MM.1S (cell line): Measurements from ENCODE around the gene RARA.

Experiments used
- DNase-seq: peaks from one replicate; pipeline ENCODE4 v3.0.0-alpha.2; 2015
- H2AFZ ChIP-seq: fragments of 300-600 bp; sonication (generic); 2 replicates; pipeline ENCODE4 v1.6.0; 2016; ENCODE audit warnings: antibody characterized with exemption, low read length
- H3F3A ChIP-seq: fragments of 300-600 bp; sonication (generic); 2 replicates; pipeline ENCODE4 v1.6.1; 2016; ENCODE audit warnings: mild to moderate bottlenecking, antibody characterized with exemption, low read length, moderate library complexity, mixed read lengths; ENCODE audit not compliant: insufficient read depth
- H3K27ac ChIP-seq: fragments of 300-600 bp; sonication (generic); 2 replicates; pipeline ENCODE4 v1.5.1; 2016; ENCODE audit warnings: mild to moderate bottlenecking, low read length
- H3K27me3 ChIP-seq: fragments of 300-600 bp; sonication (generic); replicated peaks from 2 replicates; pipeline ENCODE4 v1.6.0; 2016; ENCODE audit warnings: low read length; ENCODE audit not compliant: insufficient read depth
- H3K36me3 ChIP-seq: fragments of 300-600 bp; sonication (generic); replicated peaks from 2 replicates; pipeline ENCODE4 v1.6.1; 2016; ENCODE audit warnings: mild to moderate bottlenecking, low read length, mixed read lengths; ENCODE audit not compliant: insufficient read depth
- H3K4me1 ChIP-seq: fragments of 300-600 bp; sonication (generic); 2 replicates; pipeline ENCODE4 v1.6.1; 2016; ENCODE audit warnings: low read length, mixed read lengths
- H3K4me2 ChIP-seq: fragments of 300-600 bp; sonication (generic); 2 replicates; pipeline ENCODE4 v1.6.0; 2016; ENCODE audit warnings: low read depth, low read length
- H3K4me3 ChIP-seq: fragments of 300-600 bp; sonication (generic); 2 replicates; pipeline ENCODE4 v1.5.1; 2016; ENCODE audit warnings: low read length, mixed read lengths
- H3K79me2 ChIP-seq: fragments of 300-600 bp; sonication (generic); 2 replicates; pipeline ENCODE4 v1.6.1; 2016; ENCODE audit warnings: mixed run types, low read length, mixed read lengths
- H3K9ac ChIP-seq: fragments of 300-600 bp; sonication (generic); 2 replicates; pipeline ENCODE4 v1.6.1; 2016; ENCODE audit warnings: low read length, mixed read lengths
- H3K9me2 ChIP-seq: fragments of 300-600 bp; sonication (generic); replicated peaks from 2 replicates; pipeline ENCODE4 v1.6.1; 2016; ENCODE audit warnings: mild to moderate bottlenecking, low read length, mixed read lengths; ENCODE audit not compliant: insufficient read depth
- H3K9me3 ChIP-seq: fragments of 300-600 bp; sonication (generic); replicated peaks from 2 replicates; pipeline ENCODE4 v1.6.1; 2016; ENCODE audit warnings: mild to moderate bottlenecking, low read length, mixed read lengths; ENCODE audit not compliant: insufficient read depth
- H4K20me1 ChIP-seq: fragments of 300-600 bp; sonication (generic); 2 replicates; pipeline ENCODE4 v1.6.1; 2016; ENCODE audit warnings: mild to moderate bottlenecking, low read length, moderate library complexity, mixed read lengths; ENCODE audit not compliant: insufficient read depth
- CTCF ChIP-seq: fragments of 300-600 bp; sonication (generic); IDR thresholded peaks from 2 replicates; pipeline ENCODE4 v1.5.1; 2016; ENCODE audit warnings: antibody characterized with exemption, low read length, mixed read lengths
- EZH2 ChIP-seq: fragments of 300-600 bp; sonication (generic); optimal IDR thresholded peaks from 2 replicates; pipeline ENCODE3; 2017; ENCODE audit warnings: low read depth, mild to moderate bottlenecking, antibody characterized with exemption, low read length, mixed read lengths
- EZH2phosphoT487 ChIP-seq: fragments of 300-600 bp; sonication (generic); IDR thresholded peaks from 2 replicates; pipeline ENCODE4 v1.6.1; 2018; ENCODE audit warnings: antibody characterized with exemption, low read length

RARA gene

GRCh38 chr17:40352779-40353394 lies 43.9 kb downstream of the RARA start:
- Histone ChIP-seq H3K79me2 (peaks cover 31% of the 10 kb centered on the region), H3K4me2 (no peak overlapping the region), H4K20me1 (peaks cover 11% of the 10 kb centered on the region; the same call in 1 of the 2 replicates), H3K9me3 (no peaks in the 10 kb centered on the region), H3K27me3 (no peaks in the 10 kb centered on the region), H3K36me3 (peaks cover 7% of the 10 kb centered on the region; the same call in 1 of the 2 replicates), H3F3A (peaks cover 14% of the 10 kb centered on the region), H3K9ac (no peak overlapping the region), H3K4me3 (no peak overlapping the region), H3K27ac (0 out of 2 replicates have a peak overlapping the region, but pooled peaks have one; percentile 4), H3K9me2 (no peaks in the 10 kb centered on the region), H2AFZ (no peak overlapping the region), H3K4me1 (peaks cover 5% of the 10 kb centered on the region; the same call in 1 of the 2 replicates)
- DNase-seq = no peak
- no peak for TF ChIP-seq EZH2phosphoT487
- no peak for TF ChIP-seq EZH2
- TF ChIP-seq CTCF = no peak

DNA sequence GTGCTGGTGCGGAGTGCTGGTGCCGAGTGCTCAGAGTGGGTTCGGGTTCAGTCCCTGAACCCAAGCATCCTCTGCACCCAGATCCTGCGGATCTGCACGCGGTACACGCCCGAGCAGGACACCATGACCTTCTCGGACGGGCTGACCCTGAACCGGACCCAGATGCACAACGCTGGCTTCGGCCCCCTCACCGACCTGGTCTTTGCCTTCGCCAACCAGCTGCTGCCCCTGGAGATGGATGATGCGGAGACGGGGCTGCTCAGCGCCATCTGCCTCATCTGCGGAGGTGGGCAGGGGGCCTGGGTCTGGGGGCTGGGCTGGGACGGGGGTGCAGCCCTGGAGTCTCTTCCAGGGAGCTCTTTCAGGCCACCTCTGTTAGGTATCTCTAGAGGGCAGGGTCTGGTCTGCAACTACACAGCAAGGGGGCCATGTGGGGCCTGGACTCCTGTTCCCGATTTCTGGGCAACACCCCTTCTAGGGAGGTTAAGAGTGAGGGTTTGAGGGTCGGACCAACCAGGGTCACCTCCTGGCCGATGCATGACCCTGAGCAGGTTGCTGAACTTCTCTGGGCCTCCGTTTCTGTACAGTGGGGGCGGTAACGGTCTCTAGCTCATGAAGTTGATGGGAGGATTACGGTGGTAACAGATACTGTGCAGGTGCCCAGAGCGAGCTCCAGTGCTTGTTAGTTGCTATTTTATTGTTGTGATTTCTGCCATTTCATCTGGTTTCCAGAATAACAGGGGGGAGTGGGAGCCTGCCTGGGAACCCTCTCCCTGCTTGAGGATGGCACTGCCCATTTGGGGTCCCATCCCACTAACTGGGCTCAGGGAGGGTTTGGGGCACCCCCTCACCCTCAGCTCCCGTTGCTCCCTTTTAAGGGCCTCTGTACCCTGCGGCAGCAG lies 45.5 kb downstream of the RARA start:
- H3F3A ChIP-seq = peaks cover 18% of the 10 kb centered on the region
- H3K36me3 ChIP-seq = peaks cover 7% of the 10 kb centered on the region; the same call in 1 of the 2 replicates
- H4K20me1 ChIP-seq = peaks cover 7% of the 10 kb centered on the region; the same call in 1 of the 2 replicates
- H3K4me2 ChIP-seq = no peak overlapping the region
- H2AFZ ChIP-seq = no peak overlapping the region
- H3K4me1 ChIP-seq = peaks cover 5% of the 10 kb centered on the region; the same call in 1 of the 2 replicates
- no peak overlapping the region for H3K27ac ChIP-seq
- H3K9me2 ChIP-seq = no peaks in the 10 kb centered on the region
- H3K27me3 ChIP-seq = no peaks in the 10 kb centered on the region
- H3K4me3 ChIP-seq = no peak overlapping the region
- H3K9me3 ChIP-seq = no peaks in the 10 kb centered on the region
- peaks cover 15% of the 10 kb centered on the region for H3K79me2 ChIP-seq
- H3K9ac ChIP-seq = no peak overlapping the region
- no peak for TF ChIP-seq EZH2
- no peak for TF ChIP-seq EZH2phosphoT487
- no peak for TF ChIP-seq CTCF
- DNase-seq = no peak

DNA sequence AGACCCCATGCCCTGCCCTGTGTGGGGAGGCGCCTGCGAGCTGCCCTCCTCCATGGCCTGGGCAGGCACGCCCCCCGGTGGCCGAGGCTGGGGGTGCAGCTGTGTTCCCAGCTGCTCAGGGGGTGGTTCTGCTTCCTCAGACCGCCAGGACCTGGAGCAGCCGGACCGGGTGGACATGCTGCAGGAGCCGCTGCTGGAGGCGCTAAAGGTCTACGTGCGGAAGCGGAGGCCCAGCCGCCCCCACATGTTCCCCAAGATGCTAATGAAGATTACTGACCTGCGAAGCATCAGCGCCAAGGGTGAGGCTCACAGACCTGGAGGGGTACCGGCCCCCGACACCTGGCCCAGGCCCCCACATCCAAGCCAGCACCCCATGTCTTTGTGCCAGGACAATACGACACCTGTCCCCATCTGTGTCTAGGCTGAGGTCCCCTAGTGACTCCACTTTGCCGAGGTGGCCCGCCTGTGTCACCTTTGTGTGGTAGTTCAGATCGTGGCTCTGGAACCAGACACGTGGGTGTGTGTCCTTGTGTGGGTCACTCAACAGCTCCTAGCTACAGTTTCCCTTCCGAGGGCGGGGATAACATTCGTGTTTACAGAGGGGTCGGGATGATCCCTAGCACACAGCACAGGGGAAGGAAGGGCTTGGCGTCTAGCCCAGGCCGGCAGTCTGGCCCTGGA lies 46.3 kb downstream of the RARA start:
- Histone ChIP-seq H3K27ac (no peak overlapping the region), H4K20me1 (peaks cover 4% of the 10 kb centered on the region; the same call in 1 of the 2 replicates), H3K9me2 (no peaks in the 10 kb centered on the region), H3K36me3 (peaks cover 7% of the 10 kb centered on the region; the same call in 1 of the 2 replicates), H3K9ac (no peak overlapping the region), H3F3A (peaks cover 18% of the 10 kb centered on the region), H3K4me2 (no peak overlapping the region), H3K27me3 (no peaks in the 10 kb centered on the region), H3K4me1 (peaks cover 5% of the 10 kb centered on the region; the same call in 1 of the 2 replicates), H3K9me3 (no peaks in the 10 kb centered on the region), H3K79me2 (peaks cover 7% of the 10 kb centered on the region), H2AFZ (no peak overlapping the region), H3K4me3 (no peak overlapping the region)
- DNase-seq = no peak
- no peak for TF ChIP-seq EZH2phosphoT487
- peak; percentile 81 for TF ChIP-seq CTCF
